ENCODE measurements around the gene PHACTR4. TPM values are rescaled to one million over a fixed set of nuclear protein-coding genes. Genes with fewer than 3 reads are reported as not detected.
"Not testable (repeated sequence)": the region's sequence is repeated elsewhere in the genome, so short reads cannot be mapped to it uniquely, and the experiment has no call there.

The PHACTR4 gene
- 7.5 and 16.3 TPM in 2 replicates for total RNA-seq (ENCODE audit: low replicate concordance)

- DNase-seq (ENCODE audit: low read depth): peak; percentile 89
- no peak for TF ChIP-seq CTCF (IDR thresholded peaks at IDR 0.05; ENCODE audit: insufficient read depth, low read length)
- peak within 1 kb of the TSS; percentile 84 for H3K4me3 ChIP-seq (ENCODE audit: low read depth, low read length)
These were observed at the start of gene PHACTR4 for GRCh38 chr1:28369371-28370238. Gene PHACTR4, plus strand, starts transcription at chr1:28369740. Its CDS starts 37,708 bp downstream, at chr1:28407448.

GRCh38 chr1:28322194-28322593 lies 47.3 kb upstream of the PHACTR4 start:
- no peak for DNase-seq (ENCODE audit: low read depth)
- no peak overlapping the region for H3K4me3 ChIP-seq (ENCODE audit: low read depth, low read length)
- no peak for TF ChIP-seq CTCF (IDR thresholded peaks at IDR 0.05; ENCODE audit: insufficient read depth, low read length)

- H3K4me3 ChIP-seq (ENCODE audit: low read depth, low read length): no peak overlapping the region
- TF ChIP-seq CTCF (IDR thresholded peaks at IDR 0.05; ENCODE audit: insufficient read depth, low read length): no peak
- no peak for DNase-seq (ENCODE audit: low read depth)
These were observed 45.8 kb upstream of the PHACTR4 start for GRCh38 chr1:28323720-28324119.

- H3K4me3 ChIP-seq (ENCODE audit: low read depth, low read length): no peak overlapping the region
- no peak for TF ChIP-seq CTCF (IDR thresholded peaks at IDR 0.05; ENCODE audit: insufficient read depth, low read length)
- DNase-seq (ENCODE audit: low read depth): no peak
These were observed 43.0 kb upstream of the PHACTR4 start for GRCh38 chr1:28326515-28326914.

GRCh38 chr1:28326984-28327383 lies 42.6 kb upstream of the PHACTR4 start:
- DNase-seq (ENCODE audit: low read depth): no peak
- TF ChIP-seq CTCF (IDR thresholded peaks at IDR 0.05; ENCODE audit: insufficient read depth, low read length): no peak
- H3K4me3 ChIP-seq (ENCODE audit: low read depth, low read length): no peak overlapping the region

- not testable (repeated sequence) for DNase-seq (ENCODE audit: low read depth); H3K4me3 ChIP-seq (ENCODE audit: low read depth, low read length)
These were observed 42.1 kb upstream of the PHACTR4 start for GRCh38 chr1:28327431-28327830.

GRCh38 chr1:28328228-28328648 lies 41.3 kb upstream of the PHACTR4 start:
- peak overlapping the region; percentile 88 for H3K4me3 ChIP-seq (ENCODE audit: low read depth, low read length)
- no peak for TF ChIP-seq CTCF (IDR thresholded peaks at IDR 0.05; ENCODE audit: insufficient read depth, low read length)
- DNase-seq (ENCODE audit: low read depth): no peak

Data from fibroblast of the aortic adventitia (primary cell).